GM12878 (cell line): ENCODE results near the gene YDJC. TPM values are rescaled to one million over a fixed set of nuclear protein-coding genes. Genes with fewer than 3 reads are reported as not detected.
A peak's percentile ranks its signal among the peaks of the same experiment; 100 is the strongest.

Experiments
- BCL3 ChIP-seq: IDR thresholded peaks from 2 replicates; pipeline ENCODE4 v1.6.1; 2011; ENCODE audit warnings: borderline replicate concordance, low read depth, mild to moderate bottlenecking, moderate library complexity, low read length; ENCODE audit not compliant: insufficient read depth, poor library complexity, severe bottlenecking
- CHD2 ChIP-seq: IDR thresholded peaks from 2 replicates; pipeline ENCODE4 v1.6.1; 2011; ENCODE audit warnings: low read depth, low read length, improper control_type of control experiment, borderline replicate concordance
- CREM ChIP-seq: IDR thresholded peaks from 2 replicates; pipeline ENCODE4 v1.6.1; 2014; ENCODE audit warnings: antibody characterized with exemption, low read depth
- CTCF ChIP-seq, 3 experiments: IDR thresholded peaks in 2 of 3; conservative IDR thresholded peaks in 1 of 3; 2 replicates each; pipeline ENCODE4 v1.5.1; 2011; ENCODE audit warnings: low read depth in 3 of 3, low read length in 3 of 3, mild to moderate bottlenecking in 3 of 3, control low read depth in 2 of 3, moderate library complexity in 2 of 3, inconsistent platforms in 1 of 3, mixed read lengths in 1 of 3; ENCODE audit not compliant: control insufficient read depth in 2 of 3, insufficient read depth in 1 of 3; ENCODE audit errors: extremely low read depth in 1 of 3
- EGR1 ChIP-seq, 2 experiments: IDR thresholded peaks; 1 replicate in 1 of 2; 2 replicates in 1 of 2; pipeline ENCODE4 v1.6.1; 2011 to 2012; ENCODE audit warnings: low read depth in 2 of 2, low read length in 2 of 2, borderline replicate concordance in 1 of 2, mild to moderate bottlenecking in 1 of 2, moderate library complexity in 1 of 2
- HSF1 ChIP-seq: fragments of 150-350 bp; IDR thresholded peaks from 2 replicates; pipeline ENCODE4 v1.6.1; 2014; ENCODE audit warnings: mild to moderate bottlenecking, low read depth, low read length
- MLLT1 ChIP-seq: fragments of 450-650 bp; IDR thresholded peaks from 2 replicates; pipeline ENCODE4 v1.6.1; 2016; ENCODE audit warnings: mild to moderate bottlenecking
- NFYB ChIP-seq: IDR thresholded peaks from 2 replicates; pipeline ENCODE4 v1.6.1; 2011; ENCODE audit warnings: low read depth, mild to moderate bottlenecking, low read length, improper control_type of control experiment, moderate library complexity; ENCODE audit not compliant: insufficient read depth
- PML ChIP-seq: IDR thresholded peaks from 2 replicates; pipeline ENCODE4 v1.6.1; 2012; ENCODE audit warnings: low read length, inconsistent platforms
- POLR2A ChIP-seq: IDR thresholded peaks from 2 replicates; pipeline ENCODE4 v1.6.1; 2011; ENCODE audit warnings: low read depth, mild to moderate bottlenecking, low read length
- POU2F2 ChIP-seq: IDR thresholded peaks from 3 replicates; pipeline ENCODE4 v1.6.1; 2011; ENCODE audit warnings: low read depth, mild to moderate bottlenecking, low read length, borderline replicate concordance
- RCOR1 ChIP-seq: conservative IDR thresholded peaks from 2 replicates; pipeline ENCODE4 v1.6.1; 2012; ENCODE audit warnings: low read depth, low read length, improper control_type of control experiment
- TARDBP ChIP-seq: IDR thresholded peaks from 2 replicates; pipeline ENCODE4 v1.6.1; 2016; ENCODE audit warnings: borderline replicate concordance
- ZBTB11 ChIP-seq: fragments of 450-650 bp; formaldehyde crosslinking; IDR thresholded peaks from 2 replicates; pipeline ENCODE4 v1.5.0; 2022; ENCODE audit warnings: mild to moderate bottlenecking, missing genetic modification characterization
- polyA plus RNA-seq, 11 experiments: library from polyadenylated mRNA; depleted of rRNA in 4 of 11; unstranded in 6 of 11; stranded (reverse) in 5 of 11; fragments of >200 nt; fragmentation: Nextera tagmentation in 4 of 11; fragmentation: Illumina TruSeq in 1 of 11; extraction: Ambion mirVana in 4 of 11; extraction: Trizol in 1 of 11; gene quantifications; 1 replicate in 1 of 11; 2 replicates in 10 of 11; pipeline versions ENCODE4 v1.2.1 to v1.2.3, GENCODE V29; 2011 to 2016; ENCODE audit warnings: inconsistent platforms in 2 of 11, missing spikeins in 2 of 11, low read depth in 1 of 11
- total RNA-seq, 4 experiments: library from RNA; depleted of rRNA in 3 of 4; stranded (reverse); fragments of >200 nt in 3 of 4; fragmentation: Illumina TruSeq in 1 of 4; extraction: Trizol in 1 of 4; gene quantifications; 2 replicates each; pipeline versions ENCODE4 v1.2.1 to v1.2.3, GENCODE V29; 2013 to 2021
- TF ChIP-seq, protein P1 (sequence below): fragments of 450-650 bp; IDR thresholded peaks from 2 replicates; pipeline ENCODE4 v1.6.1; 2018; ENCODE audit warnings: borderline replicate concordance, mild to moderate bottlenecking; ENCODE audit not compliant: partially characterized antibody

Gene YDJC
- total and polyA plus RNA-seq, 10 of the 15 experiments (the other 5 are each of a cell fraction or from before 2014, with no cell fraction given): 1.00 to 77.6 (median 38.4) TPM

DNA sequence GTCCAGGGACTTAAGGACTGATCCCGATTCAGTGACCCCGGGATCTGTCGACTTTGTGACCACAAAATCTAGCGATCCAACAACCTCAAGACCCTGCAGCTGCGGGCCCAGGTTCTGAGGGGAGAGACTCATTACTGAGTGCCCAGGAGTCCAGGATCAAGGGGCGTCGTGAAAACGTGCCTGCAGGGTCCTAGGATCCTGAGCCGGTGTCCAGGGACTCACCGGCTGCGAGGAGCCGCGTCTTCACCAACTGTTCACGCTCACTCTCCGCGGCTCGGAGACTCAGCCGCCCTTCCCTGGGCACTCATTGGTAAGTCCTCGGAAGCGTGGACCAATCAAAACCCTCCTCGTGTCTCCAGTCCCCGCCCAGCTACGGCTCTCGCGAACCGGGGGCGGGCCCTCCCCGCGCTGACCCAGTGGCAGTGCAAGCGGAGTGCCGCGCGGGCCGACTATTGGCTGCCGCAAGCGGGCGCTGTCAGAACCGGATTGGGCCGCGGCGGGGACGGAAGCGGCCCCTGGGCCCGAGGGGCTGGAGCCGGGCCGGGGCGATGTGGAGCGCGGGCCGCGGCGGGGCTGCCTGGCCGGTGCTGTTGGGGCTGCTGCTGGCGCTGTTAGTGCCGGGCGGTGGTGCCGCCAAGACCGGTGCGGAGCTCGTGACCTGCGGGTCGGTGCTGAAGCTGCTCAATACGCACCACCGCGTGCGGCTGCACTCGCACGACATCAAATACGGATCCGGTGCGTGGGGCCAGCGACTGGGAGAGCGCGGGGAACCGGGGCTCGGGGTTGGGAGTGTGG is 12.2 kb upstream of the YDJC start, which contains the start of gene SDF2L1 (continued):
- TF ChIP-seq CHD2 (peak; percentile 95), POLR2A (peak; percentile 95), CREM (no peak; the same call in 1 of the 2 replicates), TARDBP (no peak), PML (no peak), HSF1 (no peak), MLLT1 (no peak), ZBTB11 (no peak), POU2F2 (peak; percentile 12; the same call in 1 of the 3 replicates), BCL3 (peak; percentile 11), NFYB (peak; percentile 96), CTCF (IDR thresholded peaks at IDR 0.05 in 2 of 3, conservative IDR thresholded peaks at IDR 0.05 in 1 of 3; ENCODE audit: control insufficient read depth in 2 of 3, extremely low read depth in 1 of 3, insufficient read depth in 1 of 3, low read depth in 3 of 3, low read length in 3 of 3) (no peak), EGR1 (IDR thresholded peaks at IDR 0.05; ENCODE audit: borderline replicate concordance in 1 of 2, low read depth in 2 of 2, low read length in 2 of 2) (0 out of 3 replicates have a peak, but pooled peaks of 1 of the 2 experiments have one; percentile 20), RCOR1 (no peak)
- TF ChIP-seq, protein P1, sequence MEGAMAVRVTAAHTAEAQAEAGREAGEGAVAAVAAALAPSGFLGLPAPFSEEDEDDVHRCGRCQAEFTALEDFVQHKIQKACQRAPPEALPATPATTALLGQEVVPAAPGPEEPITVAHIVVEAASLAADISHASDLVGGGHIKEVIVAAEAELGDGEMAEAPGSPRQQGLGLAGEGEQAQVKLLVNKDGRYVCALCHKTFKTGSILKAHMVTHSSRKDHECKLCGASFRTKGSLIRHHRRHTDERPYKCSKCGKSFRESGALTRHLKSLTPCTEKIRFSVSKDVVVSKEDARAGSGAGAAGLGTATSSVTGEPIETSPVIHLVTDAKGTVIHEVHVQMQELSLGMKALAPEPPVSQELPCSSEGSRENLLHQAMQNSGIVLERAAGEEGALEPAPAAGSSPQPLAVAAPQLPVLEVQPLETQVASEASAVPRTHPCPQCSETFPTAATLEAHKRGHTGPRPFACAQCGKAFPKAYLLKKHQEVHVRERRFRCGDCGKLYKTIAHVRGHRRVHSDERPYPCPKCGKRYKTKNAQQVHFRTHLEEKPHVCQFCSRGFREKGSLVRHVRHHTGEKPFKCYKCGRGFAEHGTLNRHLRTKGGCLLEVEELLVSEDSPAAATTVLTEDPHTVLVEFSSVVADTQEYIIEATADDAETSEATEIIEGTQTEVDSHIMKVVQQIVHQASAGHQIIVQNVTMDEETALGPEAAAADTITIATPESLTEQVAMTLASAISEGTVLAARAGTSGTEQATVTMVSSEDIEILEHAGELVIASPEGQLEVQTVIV: peak; percentile 41
